ENCODE data around the gene RNF11.

Gene RNF11

DNA sequence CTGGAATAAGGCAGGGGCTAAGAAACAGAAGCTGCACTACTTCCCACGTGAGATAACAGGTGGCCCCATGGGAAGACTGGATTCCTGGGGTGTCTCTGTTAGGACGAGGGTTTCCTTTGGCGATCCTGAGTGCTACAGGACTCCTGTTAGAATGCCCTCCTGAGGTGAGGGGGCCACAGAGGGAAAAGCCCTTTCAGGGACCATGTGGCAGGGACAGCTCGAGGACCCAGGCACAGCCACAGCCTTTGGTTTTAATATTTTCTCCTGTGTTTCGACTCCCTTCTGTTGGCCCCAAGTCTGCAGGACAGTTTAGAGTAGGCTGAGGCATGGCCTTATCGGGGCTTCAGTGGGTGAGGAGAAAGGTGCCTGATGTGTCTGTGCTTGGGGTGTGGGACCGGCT is 81.7 kb downstream of the RNF11 start:
- no peak for DNase-seq (ENCODE audit: low read depth)
- TF ChIP-seq CTCF (conservative IDR thresholded peaks at IDR 0.05; ENCODE audit: low read depth, low read length): no peak
- H3K4me3 ChIP-seq (ENCODE audit: low read length): no peak overlapping the region

GRCh38 chr1:51320967-51321923 is 85.2 kb downstream of the RNF11 start:
- TF ChIP-seq CTCF (conservative IDR thresholded peaks at IDR 0.05; ENCODE audit: low read depth, low read length): no peak
- no peak for DNase-seq (ENCODE audit: low read depth)
- H3K4me3 ChIP-seq (ENCODE audit: low read length): no peak overlapping the region

DNA sequence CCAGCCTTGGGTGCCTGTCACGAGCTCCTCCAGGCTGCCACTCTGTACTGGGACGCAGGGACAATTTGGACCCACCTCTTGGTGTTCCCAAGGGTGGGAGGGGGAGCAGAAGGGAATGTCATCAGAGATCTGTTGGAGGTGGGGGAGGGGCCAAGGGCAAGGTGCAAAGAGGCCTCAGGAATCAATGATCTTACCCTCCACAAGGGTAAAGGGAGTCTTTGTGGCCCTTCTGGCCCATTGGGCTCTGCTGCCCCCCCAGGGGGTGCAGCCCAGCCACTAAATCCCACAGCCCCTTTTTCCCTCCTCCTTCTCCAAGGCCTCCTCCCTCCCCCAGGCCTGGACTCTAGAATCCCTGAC is 85.8 kb downstream of the RNF11 start:
- no peak for TF ChIP-seq CTCF (conservative IDR thresholded peaks at IDR 0.05; ENCODE audit: low read depth, low read length)

GRCh38 chr1:51322417-51323101 is 86.5 kb downstream of the RNF11 start:
- H3K4me3 ChIP-seq (ENCODE audit: low read length): no peak overlapping the region
- no peak for DNase-seq (ENCODE audit: low read depth)
- TF ChIP-seq CTCF (conservative IDR thresholded peaks at IDR 0.05; ENCODE audit: low read depth, low read length): no peak

More for the DNA sequence above, 85.8 kb downstream of the RNF11 start:
- no peak for DNase-seq (ENCODE audit: low read depth)
- H3K4me3 ChIP-seq (ENCODE audit: low read length): no peak overlapping the region

Data from retinal pigment epithelial cell (primary cell).